HG03060 (cell line): ENCODE data around the gene NFE2L3.

ENCODE experiments used
- ATAC-seq: cut with Tn5 transposase; IDR thresholded peaks from one replicate; pipeline ENCODE4 v1.9.1; 2021; ENCODE audit warnings: low read depth, moderate number of reproducible peaks; ENCODE audit not compliant: unreplicated experiment

Gene NFE2L3

GRCh38 chr7:26197153-26198115 lies 45.4 kb downstream of the NFE2L3 start:
- ATAC-seq, result no peak

- no peak for ATAC-seq
Measured at GRCh38 chr7:26198133-26198780, 46.3 kb downstream of the NFE2L3 start.

- no peak for ATAC-seq
Measured at GRCh38 chr7:26198781-26199169, 46.8 kb downstream of the NFE2L3 start.

GRCh38 chr7:26199301-26200037 lies 47.5 kb downstream of the NFE2L3 start:
- no peak for ATAC-seq

- peak; percentile 1 for ATAC-seq
Measured at GRCh38 chr7:26200038-26200443, 48.0 kb downstream of the NFE2L3 start.

- peak; percentile 61 for ATAC-seq
Measured at GRCh38 chr7:26200444-26201246, 48.6 kb downstream of the NFE2L3 start, which contains the start of gene HNRNPA2B1. Gene HNRNPA2B1, minus strand, starts transcription at chr7:26200746. Its CDS starts 169 bp downstream, at chr7:26200577.

- peak; percentile 24 for ATAC-seq
Measured at GRCh38 chr7:26201247-26202018, 49.4 kb downstream of the NFE2L3 start, which contains the start of gene CBX3. Gene CBX3, plus strand, starts transcription at chr7:26201745. Its CDS starts 1,254 bp downstream, at chr7:26202999.

- no peak for ATAC-seq
Measured at GRCh38 chr7:26202019-26202990, 50.3 kb downstream of the NFE2L3 start.

- no peak for ATAC-seq
Measured at GRCh38 chr7:26203016-26203415, 51.0 kb downstream of the NFE2L3 start.

- ATAC-seq, result no peak
Measured at GRCh38 chr7:26208040-26208439, 56.0 kb downstream of the NFE2L3 start.

GRCh38 chr7:26212921-26213718 lies 61.1 kb downstream of the NFE2L3 start:
- no peak for ATAC-seq

GRCh38 chr7:26213807-26214515 lies 62.0 kb downstream of the NFE2L3 start:
- ATAC-seq, result no peak

- ATAC-seq, result no peak
Measured at GRCh38 chr7:26216049-26216448, 64.1 kb downstream of the NFE2L3 start.

GRCh38 chr7:26224359-26224758 lies 72.4 kb downstream of the NFE2L3 start:
- ATAC-seq, result no peak

- no peak for ATAC-seq
Measured at GRCh38 chr7:26227987-26228386, 76.0 kb downstream of the NFE2L3 start.

GRCh38 chr7:26233902-26234511 lies 82.0 kb downstream of the NFE2L3 start:
- no peak for ATAC-seq
